Measurements from ENCODE around the gene AFF4. TPM values are rescaled to one million over a fixed set of nuclear protein-coding genes. Genes with fewer than 3 reads are reported as not detected.
"Not testable (repeated sequence)": the region's sequence is repeated elsewhere in the genome, so short reads cannot be mapped to it uniquely, and the experiment has no call there.

Gene AFF4
- total RNA-seq, 2 donors from 2014 or later = 95.2 to 142 TPM

DNA sequence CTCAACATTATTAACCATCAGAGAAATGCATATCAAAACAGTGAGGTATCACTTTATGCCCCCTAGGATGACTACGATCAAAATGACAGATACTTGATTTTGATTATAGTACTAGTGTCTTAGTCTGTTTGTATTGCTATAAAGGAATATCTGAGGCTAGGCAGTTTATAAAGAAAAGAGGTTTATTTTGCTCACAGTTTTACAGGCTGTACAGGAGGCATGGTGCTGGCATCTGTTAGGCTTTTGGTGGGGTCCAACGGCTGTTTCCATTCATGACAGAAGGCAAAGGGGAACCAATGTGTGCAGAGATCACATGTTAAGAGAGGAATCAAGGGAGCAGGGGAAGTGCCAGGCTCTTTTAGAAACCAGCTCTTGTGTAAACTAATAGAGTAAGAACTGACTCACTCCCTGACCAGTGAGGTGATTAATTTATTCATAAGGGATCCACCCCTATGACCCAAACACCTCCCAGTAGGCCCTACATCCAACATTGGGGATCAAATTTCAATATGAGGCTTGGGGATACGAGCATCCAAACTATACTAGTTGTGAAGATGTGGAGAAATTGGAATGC lies 16.0 kb upstream of the AFF4 start:
- H3K27me3 ChIP-seq (replicated peaks; ENCODE audit: insufficient read depth) = no peaks in the 10 kb centered on the region
- TF ChIP-seq, protein P1, sequence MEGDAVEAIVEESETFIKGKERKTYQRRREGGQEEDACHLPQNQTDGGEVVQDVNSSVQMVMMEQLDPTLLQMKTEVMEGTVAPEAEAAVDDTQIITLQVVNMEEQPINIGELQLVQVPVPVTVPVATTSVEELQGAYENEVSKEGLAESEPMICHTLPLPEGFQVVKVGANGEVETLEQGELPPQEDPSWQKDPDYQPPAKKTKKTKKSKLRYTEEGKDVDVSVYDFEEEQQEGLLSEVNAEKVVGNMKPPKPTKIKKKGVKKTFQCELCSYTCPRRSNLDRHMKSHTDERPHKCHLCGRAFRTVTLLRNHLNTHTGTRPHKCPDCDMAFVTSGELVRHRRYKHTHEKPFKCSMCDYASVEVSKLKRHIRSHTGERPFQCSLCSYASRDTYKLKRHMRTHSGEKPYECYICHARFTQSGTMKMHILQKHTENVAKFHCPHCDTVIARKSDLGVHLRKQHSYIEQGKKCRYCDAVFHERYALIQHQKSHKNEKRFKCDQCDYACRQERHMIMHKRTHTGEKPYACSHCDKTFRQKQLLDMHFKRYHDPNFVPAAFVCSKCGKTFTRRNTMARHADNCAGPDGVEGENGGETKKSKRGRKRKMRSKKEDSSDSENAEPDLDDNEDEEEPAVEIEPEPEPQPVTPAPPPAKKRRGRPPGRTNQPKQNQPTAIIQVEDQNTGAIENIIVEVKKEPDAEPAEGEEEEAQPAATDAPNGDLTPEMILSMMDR (IDR thresholded peaks at IDR 0.05) = no peak
- no peaks in the 10 kb centered on the region for H3K9me3 ChIP-seq
- no peaks in the 10 kb centered on the region for H3K4me1 ChIP-seq (ENCODE audit: control insufficient read depth in 1 of 2, low read depth in 2 of 2)
- no peak overlapping the region for H3K4me3 ChIP-seq
- no peak overlapping the region for H3K27ac ChIP-seq
- no peaks in the 10 kb centered on the region for H3K36me3 ChIP-seq
- DNase-seq (ENCODE audit: low spot score) (no peak), ATAC-seq (ENCODE audit: insufficient number of reproducible peaks, low FRiP score, low read depth) (no peak)

DNA sequence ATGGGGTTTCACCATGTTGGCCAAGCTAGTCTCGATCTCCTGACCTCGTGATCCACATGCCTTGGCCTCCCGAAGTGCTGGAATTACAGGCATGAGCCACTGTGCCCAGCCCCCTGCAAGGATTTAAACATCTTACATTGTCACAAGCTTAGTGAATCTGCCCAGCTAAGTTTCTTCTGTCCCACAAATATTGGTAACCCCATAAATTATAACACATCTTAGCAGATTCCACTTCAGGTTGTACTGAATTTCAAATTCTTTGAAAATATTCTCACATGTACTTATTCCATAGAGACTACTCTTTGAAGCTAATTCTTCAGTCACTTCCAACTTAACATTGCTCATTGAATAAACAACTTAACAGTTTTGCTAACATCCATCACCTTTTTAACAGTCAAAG lies 13.4 kb upstream of the AFF4 start:
- Histone ChIP-seq H3K27ac (no peak overlapping the region), H3K36me3 (no peaks in the 10 kb centered on the region), H3K4me1 (ENCODE audit: control insufficient read depth in 1 of 2, low read depth in 2 of 2) (no peaks in the 10 kb centered on the region), H3K4me3 (no peak overlapping the region), H3K9me3 (no peaks in the 10 kb centered on the region), H3K27me3 (replicated peaks; ENCODE audit: insufficient read depth) (no peaks in the 10 kb centered on the region)
- TF ChIP-seq, protein P1 (IDR thresholded peaks at IDR 0.05) = no peak
- ATAC-seq (ENCODE audit: insufficient number of reproducible peaks, low FRiP score, low read depth) = no peak
- no peak for DNase-seq (ENCODE audit: low spot score)

DNA sequence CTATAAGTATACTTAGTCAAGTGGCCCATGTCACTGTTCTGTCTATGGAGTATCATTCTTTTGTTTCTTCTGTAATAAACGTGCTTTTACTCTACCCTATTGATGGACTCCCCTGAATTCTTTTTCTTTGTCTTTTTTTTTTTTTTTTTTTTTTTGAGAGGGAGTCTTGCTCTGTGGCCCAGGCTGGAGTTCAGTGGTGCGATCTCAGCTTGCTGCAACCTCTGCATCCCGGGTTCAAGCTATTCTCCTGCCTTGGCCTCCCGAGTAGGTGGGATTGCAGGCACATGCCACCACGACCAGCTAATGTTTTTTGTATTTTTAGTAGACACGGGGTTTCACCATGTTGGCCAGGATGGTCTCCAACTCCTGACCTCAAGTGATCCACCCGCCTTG lies 9.0 kb upstream of the AFF4 start:
- not testable (repeated sequence) for ATAC-seq (ENCODE audit: insufficient number of reproducible peaks, low FRiP score, low read depth); H3K9me3 ChIP-seq

GRCh38 chr5:132971483-132972435 lies 8.3 kb upstream of the AFF4 start:
- no peaks in the 10 kb centered on the region for H3K27me3 ChIP-seq (replicated peaks; ENCODE audit: insufficient read depth)
- DNase-seq (ENCODE audit: low spot score) (no peak), ATAC-seq (ENCODE audit: insufficient number of reproducible peaks, low FRiP score, low read depth) (no peak)
- no peaks in the 10 kb centered on the region for H3K36me3 ChIP-seq
- no peak overlapping the region for H3K27ac ChIP-seq
- H3K4me3 ChIP-seq = no peak overlapping the region
- TF ChIP-seq, protein P1 (IDR thresholded peaks at IDR 0.05) = no peak
- H3K9me3 ChIP-seq = no peaks in the 10 kb centered on the region
- H3K4me1 ChIP-seq (ENCODE audit: control insufficient read depth in 1 of 2, low read depth in 2 of 2) = no peaks in the 10 kb centered on the region

More for the DNA sequence above, 9.0 kb upstream of the AFF4 start:
- not testable (repeated sequence) for DNase-seq (ENCODE audit: low spot score); H3K4me1 ChIP-seq (ENCODE audit: control insufficient read depth in 1 of 2, low read depth in 2 of 2); H3K36me3 ChIP-seq; H3K4me3 ChIP-seq; H3K27ac ChIP-seq; H3K27me3 ChIP-seq (replicated peaks; ENCODE audit: insufficient read depth)

DNA sequence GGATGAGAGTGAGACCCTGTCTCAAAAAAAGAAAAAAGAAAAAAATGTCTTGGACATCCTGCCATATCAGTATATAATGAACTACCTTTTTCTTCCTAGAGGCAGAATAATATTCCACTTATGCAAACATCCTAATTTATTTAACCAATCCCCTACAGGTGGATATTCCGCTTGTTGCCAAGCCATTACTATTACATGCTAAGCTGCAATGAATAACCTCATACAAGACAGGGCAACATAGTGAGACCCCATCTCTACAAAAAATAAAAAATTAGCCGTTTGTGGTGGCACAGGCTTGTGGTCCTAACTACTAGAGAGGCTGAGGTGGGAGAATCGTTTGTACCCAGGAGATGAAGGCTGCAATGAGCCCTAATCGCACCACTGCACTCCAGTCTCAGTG lies 1.7 kb upstream of the AFF4 start:
- ATAC-seq (ENCODE audit: insufficient number of reproducible peaks, low FRiP score, low read depth) = no peak
- Histone ChIP-seq H3K36me3 (no peaks in the 10 kb centered on the region), H3K4me3 (no peak overlapping the region), H3K9me3 (no peaks in the 10 kb centered on the region), H3K4me1 (ENCODE audit: control insufficient read depth in 1 of 2, low read depth in 2 of 2) (peaks cover 10 to 24% of the 10 kb centered on the region in 2 donors), H3K27me3 (replicated peaks; ENCODE audit: insufficient read depth) (no peaks in the 10 kb centered on the region), H3K27ac (no peak overlapping the region)
- TF ChIP-seq, protein P1 (IDR thresholded peaks at IDR 0.05) = no peak
- DNase-seq (ENCODE audit: low spot score) = no peak
